Kidney (tissue), 14 donors: Measurements from ENCODE around the gene SVIL. TPM values are rescaled to one million over a fixed set of nuclear protein-coding genes. Genes with fewer than 3 reads are reported as not detected.

Experiments used
- DNase-seq, 5 donors: peaks; one replicate each; pipeline ENCODE4 v3.0.0-alpha.2; 2013 to 2020
- FAIRE-seq: peaks from 2 replicates; lab custom pipeline; 2012; peaks lifted over from hg19 to GRCh38; lab: Jason Lieb, UNC
- H3K27ac ChIP-seq, 2 donors: one replicate each; pipeline ENCODE4 v1.7.0; 2013; ENCODE audit warnings: low read depth in 2 of 2, low read length in 2 of 2, inconsistent platforms in 1 of 2
- H3K27me3 ChIP-seq: one replicate; pipeline ENCODE4 v1.7.1; 2013; ENCODE audit warnings: low read length, inconsistent platforms; ENCODE audit not compliant: control insufficient read depth, insufficient read depth
- H3K36me3 ChIP-seq, 3 donors: one replicate each; pipeline versions ENCODE4 v1.7.0 to v1.7.1; 2013; ENCODE audit warnings: low read length in 3 of 3, control low read depth in 1 of 3, inconsistent platforms in 1 of 3; ENCODE audit not compliant: insufficient read depth in 3 of 3, control insufficient read depth in 2 of 3
- H3K4me1 ChIP-seq, 3 donors: one replicate each; pipeline versions ENCODE4 v1.7.0 to v1.7.1; 2013; ENCODE audit warnings: low read length in 3 of 3, inconsistent platforms in 1 of 3, low read depth in 1 of 3; ENCODE audit not compliant: control insufficient read depth in 2 of 3, insufficient read depth in 2 of 3
- H3K4me3 ChIP-seq, 3 donors: one replicate each; pipeline versions ENCODE4 v1.7.0 to v1.8.1; 2013; ENCODE audit warnings: low read length in 3 of 3, control low read depth in 1 of 3, inconsistent platforms in 1 of 3
- H3K9ac ChIP-seq, 3 donors: one replicate each; pipeline versions ENCODE4 v1.7.0 to v1.7.1; 2013; ENCODE audit warnings: low read length in 3 of 3, control low read depth in 1 of 3, inconsistent platforms in 1 of 3
- H3K9me3 ChIP-seq, 3 donors: one replicate each; pipeline versions ENCODE4 v1.7.0 to v1.7.1; 2013; ENCODE audit warnings: low read length in 3 of 3, control low read depth in 1 of 3, inconsistent platforms in 1 of 3; ENCODE audit not compliant: control insufficient read depth in 2 of 3, insufficient read depth in 1 of 3
- CTCF ChIP-seq: IDR thresholded peaks from 3 replicates; pipeline ENCODE4 v1.5.1; 2012; ENCODE audit warnings: mild to moderate bottlenecking, moderate library complexity, borderline replicate concordance; ENCODE audit not compliant: insufficient read depth; ENCODE audit errors: extremely low read depth
- intact Hi-C: fragments of 100-400 bp; cut with DNase I; formaldehyde crosslinking; loops from one replicate; pipeline ENCODE4 v1.11.1; 2022
- polyA plus RNA-seq: library from polyadenylated mRNA; stranded (reverse); fragments of 350-450 nt; fragmentation: Illumina TruSeq; extraction: RNeasy Lipid Tissue Mini Kit (QIAGEN cat#74804); gene quantifications from one replicate; pipeline ENCODE4 v1.2.3, GENCODE V29; 2014; ENCODE audit warnings: low read depth, low replicate concordance; ENCODE audit not compliant: insufficient read depth
- total RNA-seq: library from RNA; stranded (reverse); fragmentation: NEBNext Ultra II Directional; extraction: Animal tissue kit (Norgen Biotek cat#: 25700); gene quantifications from one replicate; pipeline ENCODE4 v1.2.1, GENCODE V29; 2021
- donor health status: control.
- donor health status: control.
- donor health status: control.
- donor health status: control.
- donor health status: control.
- donor health status: DM: yes; HTN: yes; CAD: no.
- donor health status: Normal renal cell carcinoma (clear cell type).

The SVIL gene
- total and polyA plus RNA-seq, 2 donors from 2014 or later = 7.4 to 94.4 TPM

GRCh38 chr10:29658984-29659965, 24.5 kb upstream of the SVIL start:
- peak; percentile 56 for FAIRE-seq
- peak; percentile 12 for TF ChIP-seq CTCF
- intact Hi-C loops = no loop called here
- Histone ChIP-seq H3K9me3 (no peaks in the 10 kb centered on the region), H3K27ac (peak overlapping the region; percentile 26 to 39), H3K9ac (no peak overlapping the region), H3K27me3 (no peaks in the 10 kb centered on the region), H3K4me3 (no peak overlapping the region), H3K4me1 (peaks cover 0 to 7% (median 0%) of the 10 kb centered on the region in 3 donors), H3K36me3 (peaks cover 0 to 4% (median 0%) of the 10 kb centered on the region in 3 donors)
- DNase-seq = peak in 3 of 5 donors; percentile 24 to 87 (median 60)

GRCh38 chr10:29657719-29658274, 23.0 kb upstream of the SVIL start:
- no peak overlapping the region for H3K4me3 ChIP-seq
- H3K9me3 ChIP-seq = no peaks in the 10 kb centered on the region
- H3K9ac ChIP-seq = no peak overlapping the region
- H3K4me1 ChIP-seq = peaks cover 0 to 7% (median 0%) of the 10 kb centered on the region in 3 donors
- DNase-seq (peak in 1 of 5 donors; percentile 53), FAIRE-seq (no peak)
- no peaks in the 10 kb centered on the region for H3K27me3 ChIP-seq
- intact Hi-C loops = no loop called here
- no peak for TF ChIP-seq CTCF
- peaks cover 0 to 4% (median 0%) of the 10 kb centered on the region in 3 donors for H3K36me3 ChIP-seq
- no peak overlapping the region for H3K27ac ChIP-seq

GRCh38 chr10:29656451-29656992, 21.8 kb upstream of the SVIL start:
- Histone ChIP-seq H3K4me1 (peaks cover 0 to 7% (median 0%) of the 10 kb centered on the region in 3 donors), H3K27ac (no peak overlapping the region), H3K36me3 (peaks cover 0 to 4% (median 0%) of the 10 kb centered on the region in 3 donors), H3K9me3 (no peaks in the 10 kb centered on the region), H3K27me3 (no peaks in the 10 kb centered on the region), H3K4me3 (no peak overlapping the region), H3K9ac (no peak overlapping the region)
- no peak for TF ChIP-seq CTCF
- intact Hi-C loops = no loop called here
- DNase-seq (no peak), FAIRE-seq (no peak)
